Putamen (tissue), 1 donor: ENCODE data around the gene AHCYL2.
A peak's percentile ranks its signal among the peaks of the same experiment; 100 is the strongest.

ENCODE experiments used
- DNase-seq: peaks from one replicate; pipeline ENCODE4 v3.0.0-alpha.2; 2016; ENCODE audit warnings: low spot score

Gene AHCYL2

GRCh38 chr7:129224251-129225205 lies at the start of gene AHCYL2:
AHCYL2 (plus strand) TSS chr7:129225030.
- DNase-seq = peak; percentile 98

DNA sequence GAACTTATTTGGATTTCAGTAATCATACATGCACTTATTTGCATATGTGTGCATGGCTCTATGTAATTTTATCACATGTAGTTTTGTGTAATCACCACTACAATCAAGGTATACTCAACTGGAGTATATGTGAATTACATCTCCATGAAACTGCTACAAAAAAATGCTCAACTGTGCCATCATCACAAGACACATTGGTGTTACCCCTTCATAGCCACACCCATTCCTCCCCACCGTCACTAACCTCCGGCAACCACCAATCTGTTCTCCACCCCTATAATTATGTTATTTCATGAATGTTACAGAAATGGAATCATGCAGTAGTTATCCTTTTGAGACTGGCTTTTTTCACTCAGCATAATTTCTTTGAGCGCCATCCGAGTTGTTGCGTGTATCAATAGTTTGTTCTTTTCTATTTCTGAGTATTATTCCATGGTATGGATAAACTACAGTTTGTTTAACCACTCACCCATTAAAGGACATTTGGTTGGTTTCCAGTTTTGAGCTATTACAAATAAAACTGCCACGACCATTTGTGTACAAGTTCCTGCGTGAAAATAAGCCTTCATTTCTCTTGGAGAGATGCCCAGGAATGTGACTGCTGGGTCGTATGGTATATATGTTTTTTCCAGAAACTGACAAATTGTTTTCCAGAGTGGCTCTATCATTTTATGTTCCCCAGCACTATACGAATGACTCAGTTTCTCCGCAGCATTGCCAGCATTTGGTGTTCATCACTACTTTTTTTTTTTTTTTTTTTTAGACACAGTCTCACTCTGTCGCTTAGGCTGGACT lies 47.7 kb upstream of the AHCYL2 start:
- DNase-seq = no peak

DNA sequence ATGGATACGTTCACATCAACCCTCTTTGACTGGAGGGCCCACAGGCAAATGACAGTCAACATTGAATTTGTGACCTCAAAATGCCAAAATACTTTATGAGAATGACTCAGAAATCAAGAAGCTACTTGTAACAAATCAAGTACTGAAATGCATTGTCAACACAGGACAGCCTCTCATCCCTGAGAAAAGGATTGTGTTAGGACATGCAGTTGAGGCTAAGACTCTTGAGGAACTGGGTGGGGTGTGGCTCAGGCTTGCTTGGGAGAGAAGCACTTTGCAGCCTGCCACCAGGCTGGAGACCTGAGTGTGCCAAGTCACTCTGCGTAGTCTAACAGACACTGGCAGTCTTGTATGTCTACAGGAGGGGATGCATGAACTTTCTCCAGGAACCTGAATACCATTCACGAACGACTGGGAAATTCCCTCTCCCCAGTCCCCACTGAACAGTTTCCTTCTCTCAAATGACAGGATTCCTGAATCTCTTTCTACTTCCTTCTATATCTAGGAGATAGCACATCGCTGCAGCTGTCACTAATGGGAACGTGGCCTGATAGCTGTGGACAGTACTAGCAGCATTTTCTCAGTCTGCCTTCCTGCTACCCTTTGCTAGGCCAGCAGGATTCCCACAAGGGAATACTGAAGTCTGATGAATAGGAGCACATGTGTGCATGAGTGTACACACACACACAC lies 39.7 kb upstream of the AHCYL2 start:
- DNase-seq = no peak

DNA sequence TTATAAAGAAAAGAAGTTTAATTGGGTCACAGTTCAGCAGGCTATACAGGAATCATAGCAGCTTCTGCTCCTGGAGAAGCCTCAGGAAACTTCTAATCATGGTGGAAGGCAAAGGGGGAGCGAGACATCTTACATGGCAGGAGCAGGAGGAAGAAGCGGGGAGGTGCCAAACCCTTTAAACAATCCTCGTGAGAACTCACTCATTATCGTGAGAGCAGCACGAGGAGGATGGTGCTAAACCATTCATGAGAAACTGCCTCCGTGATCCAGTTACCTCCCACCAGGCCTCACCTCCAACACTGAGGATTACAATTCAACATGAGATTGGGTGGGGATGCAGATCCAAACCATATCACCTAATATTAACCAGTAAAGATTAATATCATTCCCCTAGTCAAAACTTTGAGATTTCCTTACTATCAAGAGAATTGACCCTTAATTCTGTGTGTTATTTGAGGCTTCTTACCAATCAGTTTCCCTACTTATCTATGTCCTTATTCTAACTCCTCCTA lies 38.0 kb upstream of the AHCYL2 start:
- DNase-seq = no peak

DNA sequence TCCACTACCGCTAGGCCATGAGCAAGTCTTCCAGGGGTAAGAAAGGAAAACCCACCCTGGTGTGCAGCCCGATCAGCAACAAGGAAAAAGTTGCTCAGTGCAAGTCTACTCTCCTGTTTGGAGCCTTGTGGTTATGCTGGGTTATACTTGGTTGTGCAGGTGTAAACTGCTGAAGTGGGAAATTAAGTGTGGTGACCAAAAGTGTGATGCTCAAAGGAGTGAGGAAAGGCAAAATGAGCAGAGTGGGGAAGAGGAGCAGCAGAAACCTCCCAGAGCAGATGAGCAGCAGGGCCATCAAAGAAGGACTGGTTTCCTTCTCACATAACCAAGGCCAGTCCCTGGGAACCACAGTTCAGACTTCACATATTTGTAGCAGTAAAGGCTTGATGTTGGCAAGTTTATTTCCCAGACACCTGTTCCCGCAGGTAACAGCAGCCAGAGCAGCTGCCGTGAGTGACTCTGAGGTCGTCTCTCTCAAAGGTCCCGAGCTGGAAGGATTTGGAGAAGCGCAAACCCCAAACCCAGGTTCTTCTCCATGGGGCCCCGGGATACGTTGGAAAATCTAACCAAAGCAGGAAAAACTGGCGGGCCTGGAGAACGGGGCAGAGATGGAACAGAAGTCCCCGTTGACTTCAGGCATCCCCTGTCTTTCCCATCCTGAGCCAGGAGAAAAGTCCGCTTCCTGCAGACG lies 37.0 kb upstream of the AHCYL2 start:
- no peak for DNase-seq

DNA sequence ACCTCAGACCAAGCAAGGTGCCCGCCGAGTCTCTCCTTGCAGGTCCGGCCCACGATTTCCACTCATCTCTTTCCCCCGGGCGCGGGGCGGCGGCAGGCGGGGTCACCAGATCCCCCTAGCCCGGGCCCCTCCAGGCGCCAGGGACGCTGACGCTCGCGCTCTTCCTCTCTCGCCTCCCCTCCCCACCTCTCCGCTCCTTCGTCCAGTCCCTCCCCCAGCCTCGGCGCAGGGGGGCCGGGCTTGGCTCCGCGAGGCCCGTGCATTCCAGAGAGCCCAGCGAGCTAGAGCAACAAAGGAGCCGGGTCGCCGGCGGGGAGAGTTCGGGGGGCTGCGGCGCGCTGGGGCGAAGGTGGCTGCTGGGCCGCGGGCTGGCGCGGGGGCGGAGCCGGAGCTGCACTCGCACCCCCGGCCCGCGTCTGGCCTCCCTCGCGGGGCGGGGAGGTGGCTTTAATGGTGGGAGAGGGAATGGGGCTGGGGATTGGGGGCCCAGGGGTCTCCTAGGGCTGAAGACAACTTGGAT lies 36.4 kb upstream of the AHCYL2 start, which contains the start of gene SMO:
Gene SMO, plus strand, starts transcription at position 262 of the 520 bp plus-strand sequence. CDS start 519 bp downstream, outside the sequence.
- DNase-seq = no peak

- no peak for DNase-seq
Measured at GRCh38 chr7:129188892-129189660, 35.8 kb upstream of the AHCYL2 start.

DNA sequence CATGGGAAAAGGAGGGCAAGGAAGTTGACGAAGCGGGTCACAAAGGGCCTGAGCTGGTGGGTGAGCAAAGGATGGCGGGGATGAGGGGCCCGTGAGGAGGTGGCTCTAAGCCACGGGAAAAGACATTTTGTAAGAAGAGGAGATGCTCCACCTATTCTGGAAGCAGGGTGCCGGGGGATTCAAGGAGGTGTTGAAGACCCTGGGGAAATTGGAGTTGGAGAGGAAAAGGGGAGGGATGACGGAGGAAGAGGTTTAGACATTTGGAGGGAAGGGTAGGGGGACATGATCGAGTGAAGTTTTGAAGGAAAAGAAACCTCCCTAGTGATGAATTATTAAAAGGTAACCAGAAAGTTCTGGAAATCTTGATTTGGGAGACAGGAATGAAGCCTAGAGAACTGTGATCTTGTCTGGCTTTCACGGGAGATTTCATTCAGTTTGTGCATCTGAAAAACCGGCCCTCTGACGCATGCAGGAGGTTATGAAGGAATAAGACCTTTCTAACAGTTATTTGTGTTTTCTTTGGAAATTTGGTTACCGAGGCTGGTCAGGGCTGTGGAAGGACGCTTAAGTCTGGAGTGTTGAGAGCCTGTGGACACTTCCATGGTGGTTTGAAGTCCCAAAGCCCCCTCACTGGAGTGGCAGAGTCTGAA lies 35.0 kb upstream of the AHCYL2 start:
- no peak for DNase-seq

GRCh38 chr7:129191272-129191671 lies 33.6 kb upstream of the AHCYL2 start:
- no peak for DNase-seq

DNA sequence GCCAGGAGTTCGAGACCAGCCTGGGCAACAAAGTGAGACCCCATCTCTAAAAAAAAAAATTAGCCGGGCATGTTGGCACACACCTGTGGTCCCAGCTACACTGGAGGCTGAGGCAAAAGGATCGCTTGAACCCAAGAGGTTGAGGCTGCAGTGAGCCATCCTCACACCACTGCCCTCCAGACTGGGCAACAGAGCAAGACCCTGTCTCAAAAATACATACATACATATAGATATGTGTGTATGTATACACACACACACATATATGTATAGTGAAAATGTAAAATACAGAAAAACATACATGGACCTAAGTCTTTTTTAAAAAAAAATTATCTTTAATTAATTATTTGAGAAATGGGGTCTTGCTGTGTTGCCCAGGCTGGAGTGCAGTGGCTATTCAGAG lies 30.9 kb upstream of the AHCYL2 start:
- no peak for DNase-seq

GRCh38 chr7:129197771-129198170 lies 27.1 kb upstream of the AHCYL2 start:
- DNase-seq = no peak

DNA sequence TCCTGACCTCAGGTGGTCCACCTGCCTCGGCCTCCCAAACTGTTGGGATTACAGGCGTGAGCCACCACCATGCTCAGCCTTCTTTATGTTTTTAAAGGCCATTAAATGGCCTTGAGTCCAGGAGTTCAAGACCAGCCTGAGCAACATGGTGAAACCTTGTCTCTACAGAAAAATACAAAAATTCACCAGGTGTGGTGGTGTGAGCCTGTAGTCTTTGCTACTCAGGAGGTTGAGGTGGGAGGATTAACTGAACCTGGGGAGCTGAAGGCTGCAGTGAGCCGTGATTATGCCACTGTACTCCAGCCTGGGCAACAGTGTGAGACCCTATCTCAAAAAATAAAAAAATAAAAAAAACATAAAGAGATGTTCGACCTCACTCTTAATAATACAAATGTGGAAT lies 25.4 kb upstream of the AHCYL2 start:
- no peak for DNase-seq

GRCh38 chr7:129202058-129202777 lies 22.6 kb upstream of the AHCYL2 start:
- DNase-seq = no peak

DNA sequence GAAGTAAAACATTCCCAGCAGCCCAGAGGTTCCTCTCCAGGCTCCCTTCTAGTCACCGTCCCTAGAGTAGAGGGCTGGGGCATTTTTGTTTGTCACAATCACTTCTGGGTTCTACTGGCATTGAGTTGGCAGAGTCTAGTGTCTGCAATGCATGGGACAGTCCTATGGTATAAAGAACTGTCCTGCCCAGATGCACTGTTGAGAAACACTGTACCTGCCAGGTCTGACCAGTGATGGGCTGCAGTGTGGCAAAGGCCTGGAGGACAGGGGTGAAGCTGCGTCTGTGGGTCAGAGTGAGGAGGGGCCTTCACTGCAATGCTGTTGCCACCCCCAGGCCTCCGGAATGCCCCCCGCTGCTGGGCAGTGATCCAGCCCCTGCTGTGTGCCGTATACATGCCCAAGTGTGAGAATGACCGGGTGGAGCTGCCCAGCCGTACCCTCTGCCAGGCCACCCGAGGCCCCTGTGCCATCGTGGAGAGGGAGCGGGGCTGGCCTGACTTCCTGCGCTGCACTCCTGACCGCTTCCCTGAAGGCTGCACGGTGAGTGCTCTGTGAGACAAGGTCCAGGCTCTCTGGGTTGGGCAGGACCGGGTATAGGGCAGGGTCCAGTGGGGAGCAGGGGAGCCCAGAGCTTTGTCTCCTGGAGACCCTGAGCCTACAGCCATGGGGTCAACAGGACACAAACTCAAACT lies 21.6 kb upstream of the AHCYL2 start:
- no peak for DNase-seq

DNA sequence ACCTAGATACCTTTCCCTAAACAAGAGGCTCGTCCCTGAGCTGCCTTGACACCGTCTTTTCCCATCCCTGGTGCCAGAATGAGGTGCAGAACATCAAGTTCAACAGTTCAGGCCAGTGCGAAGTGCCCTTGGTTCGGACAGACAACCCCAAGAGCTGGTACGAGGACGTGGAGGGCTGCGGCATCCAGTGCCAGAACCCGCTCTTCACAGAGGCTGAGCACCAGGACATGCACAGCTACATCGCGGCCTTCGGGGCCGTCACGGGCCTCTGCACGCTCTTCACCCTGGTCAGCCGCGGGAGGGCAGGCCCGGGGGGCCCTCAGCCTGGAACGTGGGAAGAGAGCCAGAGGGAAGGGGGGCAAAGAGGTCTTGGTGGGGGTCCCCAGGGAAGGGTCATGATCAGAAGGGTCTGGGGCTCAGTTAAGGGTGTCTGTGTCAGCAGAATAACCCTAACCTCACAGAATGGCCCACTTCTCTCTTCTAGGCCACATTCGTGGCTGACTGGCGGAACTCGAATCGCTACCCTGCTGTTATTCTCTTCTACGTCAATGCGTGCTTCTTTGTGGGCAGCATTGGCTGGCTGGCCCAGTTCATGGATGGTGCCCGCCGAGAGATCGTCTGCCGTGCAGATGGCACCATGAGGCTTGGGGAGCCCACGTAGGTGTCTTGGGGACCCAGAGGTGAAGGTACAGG lies 19.6 kb upstream of the AHCYL2 start:
- DNase-seq = no peak

- DNase-seq = no peak
Measured at GRCh38 chr7:129205987-129206785, 18.6 kb upstream of the AHCYL2 start.

- DNase-seq = no peak
Measured at GRCh38 chr7:129208667-129209066, 16.2 kb upstream of the AHCYL2 start.
